Measurements from ENCODE around the gene IL1RL1.

IL1RL1 gene

GRCh38 chr2:102368461-102369109, 57.2 kb downstream of the IL1RL1 start:
- no peak for DNase-seq (ENCODE audit: low spot score)

GRCh38 chr2:102369866-102370265, 58.5 kb downstream of the IL1RL1 start:
- DNase-seq (ENCODE audit: low spot score) = no peak

- DNase-seq (ENCODE audit: low spot score) = no peak
These were observed 64.8 kb downstream of the IL1RL1 start for GRCh38 chr2:102376052-102376591.

GRCh38 chr2:102383722-102384121, 72.4 kb downstream of the IL1RL1 start:
- no peak for DNase-seq (ENCODE audit: low spot score)

- DNase-seq (ENCODE audit: low spot score) = no peak
These were observed 74.2 kb downstream of the IL1RL1 start for GRCh38 chr2:102385522-102385921.

GRCh38 chr2:102386004-102386403, 74.6 kb downstream of the IL1RL1 start:
- DNase-seq (ENCODE audit: low spot score) = no peak

GRCh38 chr2:102386867-102387541, 75.6 kb downstream of the IL1RL1 start:
- DNase-seq (ENCODE audit: low spot score) = no peak

- DNase-seq (ENCODE audit: low spot score) = no peak
These were observed 76.6 kb downstream of the IL1RL1 start for GRCh38 chr2:102387763-102388546.

GRCh38 chr2:102391565-102391964, 80.2 kb downstream of the IL1RL1 start:
- no peak for DNase-seq (ENCODE audit: low spot score)

GRCh38 chr2:102392096-102392495, 80.7 kb downstream of the IL1RL1 start:
- DNase-seq (ENCODE audit: low spot score) = no peak

- no peak for DNase-seq (ENCODE audit: low spot score)
These were observed 81.6 kb downstream of the IL1RL1 start for GRCh38 chr2:102392942-102393341.

- no peak for DNase-seq (ENCODE audit: low spot score)
These were observed 84.6 kb downstream of the IL1RL1 start for GRCh38 chr2:102396012-102396411.

- DNase-seq (ENCODE audit: low spot score) = no peak
These were observed 85.8 kb downstream of the IL1RL1 start for GRCh38 chr2:102397209-102397608.

- peak; percentile 20 for DNase-seq (ENCODE audit: low spot score)
These were observed 88.3 kb downstream of the IL1RL1 start for GRCh38 chr2:102399499-102400141.

GRCh38 chr2:102401456-102401855, 90.1 kb downstream of the IL1RL1 start:
- DNase-seq (ENCODE audit: low spot score) = no peak

Data from kidney tubule cell (primary cell).